T-helper 1 cell (primary cell): ENCODE results near the gene ACVRL1.
A peak's percentile ranks its signal among the peaks of the same experiment; 100 is the strongest.

ENCODE experiments used
- DNase-seq, 5 donors: peaks; one replicate each; pipeline ENCODE4 v3.0.0-alpha.2; 2012 to 2020

Gene ACVRL1

DNA sequence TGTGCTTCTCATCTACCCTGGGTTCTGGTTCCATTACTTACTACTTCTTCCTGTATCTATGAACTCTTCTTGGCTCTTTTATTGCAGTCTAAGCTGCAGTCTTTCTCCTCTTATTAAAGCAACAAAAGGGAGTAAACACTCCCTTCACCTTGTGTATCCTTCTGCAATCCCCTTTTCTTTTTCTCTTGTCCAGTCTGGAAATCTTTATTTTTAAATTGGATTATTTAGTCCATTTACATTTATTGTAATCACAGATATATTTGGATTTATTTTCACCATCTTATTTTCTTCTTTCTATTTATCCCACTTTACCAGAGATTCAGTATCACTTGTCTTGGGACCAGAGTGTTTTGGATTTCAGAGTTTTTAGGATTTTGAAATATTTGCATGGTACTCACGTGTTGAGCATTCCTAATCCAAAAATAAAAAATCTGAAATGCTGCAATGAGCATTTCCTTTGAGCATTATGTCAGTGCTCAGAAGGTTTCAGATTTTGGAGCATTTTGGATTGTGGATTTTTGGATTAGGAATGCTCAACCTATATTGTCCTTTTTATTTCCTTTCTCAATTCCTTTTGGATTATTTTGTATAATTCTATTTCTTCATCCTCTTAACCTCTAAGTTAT lies 37.4 kb downstream of the ACVRL1 start:
- no peak for DNase-seq

DNA sequence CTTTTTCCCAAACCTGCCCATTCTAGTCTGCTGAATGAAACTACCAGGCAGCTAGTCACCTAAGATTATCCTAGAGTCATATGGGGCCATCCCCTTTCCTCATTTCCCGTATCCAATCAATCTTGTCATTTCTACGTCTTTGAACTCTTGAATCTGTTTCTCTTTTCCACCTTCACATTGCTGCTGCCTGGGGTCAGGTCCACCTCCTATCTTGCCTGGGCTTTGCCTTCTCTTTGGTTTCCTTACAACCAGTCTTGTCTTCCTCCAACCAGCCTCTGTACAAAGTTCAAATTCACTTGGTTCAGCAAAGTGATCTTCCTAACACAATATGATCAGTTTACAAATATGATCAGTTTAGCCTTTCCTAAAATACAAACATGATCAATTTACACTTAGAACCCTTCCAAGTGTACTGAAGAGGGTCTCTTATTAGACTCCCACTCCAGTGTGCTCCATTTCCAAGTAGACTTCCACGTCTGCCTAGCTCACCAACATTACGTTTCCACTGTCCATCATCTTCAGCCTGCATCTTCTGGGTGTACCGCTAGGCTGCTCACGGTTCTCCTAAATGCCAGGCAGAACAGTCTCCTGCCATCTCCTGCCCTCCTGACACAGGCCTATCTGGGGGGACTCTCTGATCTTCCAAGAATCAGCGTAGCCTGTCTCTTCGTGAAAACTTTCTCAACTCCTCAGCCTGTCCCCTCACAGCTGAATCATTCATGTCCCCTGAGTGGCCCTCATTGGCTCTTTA lies 40.1 kb downstream of the ACVRL1 start:
- DNase-seq = no peak

DNA sequence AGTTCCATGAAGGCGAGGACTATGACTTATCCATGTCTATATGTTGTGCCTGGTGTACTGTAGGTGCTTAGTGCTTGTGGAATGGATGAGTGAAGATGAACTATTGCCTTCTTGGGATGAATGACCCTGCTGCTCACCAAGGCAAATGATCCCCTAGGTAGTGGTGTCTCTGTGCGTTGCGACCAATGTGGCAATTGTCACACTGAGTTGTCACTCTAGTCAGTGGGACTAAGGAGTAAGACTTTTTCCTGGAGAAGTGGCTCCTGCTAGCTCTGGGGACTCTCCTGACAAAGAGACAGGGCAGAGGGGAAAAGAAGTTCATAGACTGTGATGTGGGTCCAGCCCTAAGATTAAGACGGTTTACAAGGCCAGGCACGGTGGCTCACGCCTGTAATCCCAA lies 40.8 kb downstream of the ACVRL1 start:
- no peak for DNase-seq

DNA sequence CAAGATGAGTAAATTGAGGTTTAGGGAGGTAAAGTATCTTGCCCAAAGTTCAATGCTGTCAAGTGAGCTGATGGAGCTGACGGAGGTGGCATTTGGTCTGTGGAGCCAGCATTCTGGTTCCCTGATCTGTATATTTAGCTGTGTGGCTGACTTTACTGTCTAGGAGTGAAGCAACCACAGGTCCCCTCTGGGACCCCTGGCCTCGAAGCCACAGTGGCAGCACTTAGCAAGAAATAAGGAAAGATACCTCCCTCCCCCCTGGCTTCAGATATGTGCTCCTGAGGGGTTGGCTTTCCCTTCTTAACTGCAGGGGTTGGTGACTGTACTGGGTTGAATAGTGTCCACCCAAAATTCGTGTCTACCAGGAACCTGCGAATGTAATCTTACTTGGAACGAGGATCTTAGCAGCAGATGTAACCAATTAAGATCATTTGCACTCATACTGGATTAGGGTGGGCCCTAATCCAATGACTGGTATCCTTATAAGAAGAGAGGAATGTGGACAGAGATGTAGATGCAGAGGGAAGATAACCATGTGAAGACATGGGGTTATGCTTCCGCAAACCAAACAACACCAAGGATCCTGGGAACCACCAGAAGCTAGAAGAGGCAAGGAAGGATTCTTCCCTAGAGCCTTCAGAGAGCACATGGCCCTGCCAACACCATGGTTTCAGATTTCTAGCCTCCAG lies 42.2 kb downstream of the ACVRL1 start:
- no peak for DNase-seq

DNA sequence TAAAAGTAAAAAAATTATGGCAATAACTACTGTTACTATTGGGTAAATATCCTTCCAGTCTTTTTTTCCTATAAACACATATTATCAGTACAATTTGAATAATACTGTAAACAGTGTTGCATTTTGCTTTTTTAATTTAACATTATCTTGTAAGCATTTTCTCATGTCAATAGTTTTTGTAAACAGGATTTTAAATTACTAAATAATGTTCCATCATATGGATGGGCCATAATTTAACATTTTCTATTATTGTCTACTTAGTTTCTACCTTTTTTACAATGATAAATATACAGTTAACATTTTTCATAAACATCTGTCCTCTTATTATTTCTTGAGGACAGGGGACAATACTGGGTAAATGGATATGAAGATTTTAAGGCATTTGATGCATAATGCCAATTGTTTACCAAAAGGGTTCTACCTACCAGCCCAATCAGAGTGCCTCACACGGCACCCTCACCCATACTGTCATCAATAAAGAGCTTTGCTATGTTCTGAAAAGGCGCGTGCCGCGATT lies 43.4 kb downstream of the ACVRL1 start:
- no peak for DNase-seq

DNA sequence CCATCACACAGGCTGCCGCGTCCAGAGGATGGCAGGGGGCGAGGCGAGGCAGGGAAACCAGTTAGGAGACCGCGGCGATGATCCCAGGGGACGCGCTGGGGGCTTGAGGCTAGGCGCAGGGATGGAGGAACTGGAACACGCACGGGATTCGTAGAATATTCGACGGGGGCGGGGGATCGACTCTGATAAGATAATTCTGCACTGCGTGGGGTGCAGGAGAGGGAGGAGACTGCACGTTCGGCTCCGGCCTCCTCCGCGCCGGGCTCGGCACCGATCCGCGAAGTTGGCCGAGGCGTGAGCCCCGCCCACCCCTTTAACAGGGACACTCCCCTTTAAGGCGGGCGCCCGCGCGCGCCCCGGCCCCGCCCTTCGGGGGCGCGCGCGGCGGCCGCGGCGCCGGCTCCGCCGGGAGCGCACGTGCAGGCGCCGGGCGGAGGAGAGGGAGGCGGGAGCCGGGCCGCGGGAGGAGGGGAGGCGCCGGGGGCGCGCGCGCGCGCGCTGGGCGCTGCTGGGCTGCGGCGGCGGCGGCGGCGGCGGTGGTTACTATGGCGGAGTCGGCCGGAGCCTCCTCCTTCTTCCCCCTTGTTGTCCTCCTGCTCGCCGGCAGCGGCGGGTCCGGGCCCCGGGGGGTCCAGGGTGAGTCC lies 44.0 kb downstream of the ACVRL1 start, which contains the start of gene ACVR1B:
ACVR1B (plus strand) TSS at position 501 of the 644 bp plus-strand sequence; CDS start at position 546, 45 bp downstream.
- peak; percentile 83 to 89 (median 87) for DNase-seq

DNA sequence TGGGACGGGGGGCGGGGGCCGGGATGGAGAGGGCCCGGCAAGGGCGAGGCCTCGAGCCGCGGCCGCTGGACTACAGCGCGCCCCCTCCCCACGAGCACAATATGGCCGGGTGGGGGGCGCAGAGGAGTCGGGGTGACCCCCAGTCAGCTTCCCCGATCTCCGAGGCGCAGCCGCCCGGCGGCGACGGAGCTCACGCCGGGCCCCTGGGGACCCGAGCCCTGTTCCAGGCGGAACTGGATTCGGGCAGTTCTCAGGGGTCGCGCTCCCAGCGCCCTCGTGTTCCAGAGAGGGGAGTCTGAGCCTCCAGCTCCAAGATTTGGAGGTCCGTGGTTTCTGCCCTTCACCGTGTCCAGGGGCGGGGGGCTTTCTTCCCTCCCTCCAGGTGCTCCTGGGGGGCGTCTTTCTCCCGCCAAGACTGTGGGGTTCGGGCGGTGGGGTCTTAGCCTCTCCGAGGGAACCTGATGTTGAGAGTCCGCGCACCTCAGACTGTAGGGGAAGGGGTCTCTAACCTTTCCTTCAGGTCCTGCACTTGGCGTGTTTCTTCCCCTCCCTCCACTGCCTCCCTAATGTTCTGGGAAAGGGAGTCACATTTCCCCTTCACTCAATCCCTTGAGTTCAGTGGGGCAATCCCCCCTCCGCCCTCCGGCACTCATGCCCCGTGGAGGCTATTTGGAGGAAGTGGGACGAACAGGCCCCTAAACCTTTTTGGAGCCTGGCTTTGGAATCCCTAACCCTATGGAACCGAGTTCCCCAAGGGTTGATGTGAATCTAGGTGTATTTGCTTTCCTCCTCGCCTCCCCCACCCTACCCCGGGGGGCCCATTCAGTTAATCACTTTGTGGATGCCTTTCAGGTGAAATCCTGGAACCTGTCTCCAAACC lies 44.8 kb downstream of the ACVRL1 start:
- no peak for DNase-seq

DNA sequence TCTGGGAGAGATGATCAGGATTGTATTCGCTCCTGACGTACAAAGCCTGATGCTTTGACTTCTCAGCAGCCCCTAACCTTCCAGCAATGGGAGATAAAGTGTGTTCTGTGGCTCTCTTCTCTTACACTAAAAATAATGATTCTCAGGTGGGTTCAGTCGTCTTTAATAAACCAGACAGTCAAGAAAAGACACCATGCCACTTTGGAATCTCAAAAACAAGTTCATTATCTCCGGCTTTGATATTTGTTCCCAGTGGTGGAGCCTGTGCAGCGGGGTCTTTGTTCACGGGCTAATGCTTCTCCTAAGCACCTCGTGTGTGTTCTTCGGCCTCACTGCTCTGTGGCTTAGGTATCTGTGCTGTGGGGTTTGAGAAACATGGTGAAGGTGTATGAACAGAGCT lies 45.8 kb downstream of the ACVRL1 start:
- DNase-seq = no peak

DNA sequence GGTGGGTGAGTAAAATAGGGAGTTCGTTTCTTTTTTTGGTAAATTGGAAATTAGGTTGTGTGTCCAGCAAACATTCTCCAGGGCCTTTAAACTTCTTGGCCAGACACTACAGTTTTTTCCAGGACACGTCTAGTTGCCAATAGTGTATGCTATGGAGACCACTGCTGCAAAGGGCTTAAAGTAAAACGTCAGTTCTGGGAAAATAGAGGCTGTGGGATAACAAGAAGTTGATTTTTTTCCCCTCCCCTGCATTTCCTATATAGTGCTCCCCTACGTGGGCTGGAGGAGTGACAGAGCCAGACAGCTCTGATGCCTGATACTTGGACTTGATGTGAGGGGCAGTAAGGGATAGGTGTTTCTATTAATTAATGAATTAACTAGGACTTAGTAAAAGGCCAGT lies 46.6 kb downstream of the ACVRL1 start:
- no peak for DNase-seq

DNA sequence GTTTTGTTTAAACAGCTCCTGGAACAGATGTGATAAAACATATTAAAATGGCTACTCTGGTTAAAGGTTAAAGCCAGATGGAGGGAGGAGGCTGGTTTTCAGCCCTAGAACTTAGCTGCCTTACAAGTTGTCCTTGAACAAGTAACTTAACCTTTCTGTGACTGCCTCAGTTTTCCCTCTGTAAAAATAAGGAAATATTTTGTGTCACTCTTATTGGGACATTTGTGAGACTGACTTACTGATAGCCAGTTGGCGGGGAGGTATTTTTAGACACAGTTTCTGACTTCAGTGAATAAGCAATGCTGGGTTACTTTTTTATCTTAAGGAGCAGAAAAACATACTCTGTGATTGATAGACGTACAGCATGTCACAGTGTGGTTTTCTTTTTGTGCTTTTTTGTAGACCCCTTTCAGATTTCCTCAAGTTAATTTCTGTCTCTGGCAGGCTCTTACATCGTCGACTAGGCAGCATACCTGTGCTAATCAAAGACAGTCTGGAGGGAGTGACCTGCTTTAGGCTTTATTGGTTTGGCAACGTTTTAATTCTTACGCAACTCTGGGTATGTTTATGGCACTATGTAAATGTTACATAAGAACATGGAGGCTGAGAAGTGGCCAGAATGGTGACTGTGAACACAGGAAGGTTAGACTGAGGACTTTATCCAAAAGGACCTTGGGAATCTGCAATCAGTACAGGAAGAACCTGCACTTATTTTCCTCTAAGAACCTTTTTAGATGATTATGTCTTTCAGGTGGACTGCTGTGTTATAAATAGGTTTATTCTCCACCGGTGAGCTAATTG lies 47.5 kb downstream of the ACVRL1 start:
- DNase-seq = no peak

DNA sequence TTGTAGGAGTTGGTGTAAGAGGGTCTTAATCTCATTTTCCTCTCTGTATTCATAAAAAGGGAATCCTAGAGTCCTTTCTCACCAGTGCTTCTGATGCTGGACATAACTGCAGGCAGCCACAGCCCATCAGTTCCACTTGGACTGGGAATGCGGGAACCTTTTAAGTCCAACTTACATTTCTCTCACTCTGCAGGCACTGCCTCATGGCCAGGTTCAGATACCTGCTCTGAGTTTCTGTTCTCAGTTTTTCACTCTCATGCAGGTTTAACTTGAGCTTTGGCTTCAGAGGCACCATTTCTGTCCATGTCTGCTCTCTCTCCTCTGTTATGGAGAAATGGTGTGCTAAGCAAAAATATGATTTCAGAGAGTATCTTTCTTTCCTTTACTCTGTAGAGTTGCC lies 48.4 kb downstream of the ACVRL1 start:
- no peak for DNase-seq

DNA sequence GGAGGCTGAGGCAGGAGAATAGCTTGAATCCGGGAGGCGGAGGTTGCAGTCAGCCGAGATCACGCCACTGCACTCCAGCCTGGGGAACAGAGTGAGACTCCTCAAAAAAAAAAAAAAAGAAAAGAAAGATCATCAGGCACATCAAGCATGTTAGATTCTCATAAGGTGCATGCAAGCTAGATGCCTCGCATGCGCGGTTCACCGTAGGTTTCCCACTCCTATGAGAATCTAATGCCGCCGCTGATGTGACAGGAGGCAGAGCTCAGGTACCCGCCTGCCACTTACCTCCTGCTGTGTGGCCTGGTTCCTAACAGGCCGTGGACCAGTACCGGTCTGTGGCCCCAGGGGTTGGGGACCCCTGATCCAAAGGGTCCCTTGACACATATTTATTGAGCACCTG lies 51.2 kb downstream of the ACVRL1 start:
- no peak for DNase-seq

DNA sequence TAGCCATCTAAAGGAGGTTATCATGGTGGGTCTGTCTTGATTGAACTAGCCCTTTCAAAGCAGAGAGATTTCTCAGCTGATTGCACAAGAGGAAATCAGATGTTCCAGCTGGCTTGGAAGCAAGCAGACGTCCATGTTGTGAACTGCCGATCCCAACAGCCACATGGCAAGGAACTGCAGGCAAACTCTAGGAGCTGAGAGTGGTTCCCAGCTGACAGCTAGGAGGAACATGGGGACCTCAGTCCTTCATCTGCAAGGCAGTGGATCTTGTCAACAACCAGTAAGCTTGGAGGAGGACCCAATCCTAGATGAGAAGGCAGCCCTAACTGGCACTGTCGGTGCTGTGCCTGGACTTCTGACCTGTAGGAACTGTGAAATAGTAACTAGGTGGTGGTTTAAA lies 51.9 kb downstream of the ACVRL1 start:
- DNase-seq = no peak

DNA sequence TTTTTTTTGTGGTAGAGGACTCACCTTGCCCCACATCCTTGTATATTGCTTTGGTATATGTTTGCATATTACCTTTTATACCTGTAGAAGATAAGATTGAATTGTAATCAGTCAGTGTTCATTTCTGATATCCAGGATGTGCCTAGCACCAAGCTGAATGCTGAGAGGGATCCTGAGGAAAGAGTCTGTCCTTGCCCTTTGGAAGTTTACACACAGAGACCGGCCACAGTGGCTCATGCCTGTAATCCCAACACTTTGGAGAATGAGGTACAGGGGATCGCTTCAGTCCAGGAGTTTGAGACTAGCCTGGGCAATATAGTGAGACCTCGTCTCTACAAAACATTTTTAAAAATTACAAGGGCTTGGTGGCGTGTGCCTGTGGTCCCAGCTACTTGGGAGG lies 52.6 kb downstream of the ACVRL1 start:
- no peak for DNase-seq

DNA sequence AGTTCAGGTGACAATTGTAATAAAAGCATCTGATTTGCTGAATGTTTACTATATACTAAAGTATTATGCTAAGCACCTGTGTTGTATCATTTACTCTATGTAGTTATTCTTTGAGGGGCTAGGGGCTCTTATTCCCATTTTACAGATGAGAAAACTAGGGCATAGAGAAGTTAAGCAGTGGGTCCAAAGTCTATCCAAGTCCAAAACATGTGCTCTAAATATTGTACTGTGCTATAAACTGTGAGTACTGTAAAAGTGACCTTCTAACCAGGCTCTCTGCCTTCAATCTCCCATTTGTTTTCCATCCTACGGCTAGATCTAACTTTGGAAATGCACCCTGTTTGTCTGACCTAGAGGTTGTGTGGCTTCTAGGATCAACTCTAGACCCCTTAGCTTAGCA lies 53.2 kb downstream of the ACVRL1 start:
- no peak for DNase-seq

DNA sequence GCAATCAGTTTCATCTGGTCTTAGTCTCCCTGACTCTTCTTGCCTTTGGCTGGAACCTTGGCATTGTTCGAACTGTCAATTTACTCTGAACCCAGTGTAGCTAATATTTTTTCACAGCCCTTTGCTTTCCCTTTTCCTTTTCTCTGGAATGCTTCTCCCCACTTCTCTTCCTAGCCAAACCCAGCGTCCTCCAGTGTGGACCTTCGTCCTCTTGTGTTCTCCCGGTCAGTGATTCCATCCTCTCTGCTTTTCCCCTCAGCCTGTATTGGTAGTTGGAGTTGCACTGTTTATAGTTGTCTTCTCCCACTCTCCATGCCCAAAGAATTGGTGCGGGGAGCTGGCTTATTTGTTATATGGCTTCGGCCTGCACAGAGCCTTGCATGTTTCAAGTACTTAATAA lies 53.6 kb downstream of the ACVRL1 start:
- DNase-seq = no peak

DNA sequence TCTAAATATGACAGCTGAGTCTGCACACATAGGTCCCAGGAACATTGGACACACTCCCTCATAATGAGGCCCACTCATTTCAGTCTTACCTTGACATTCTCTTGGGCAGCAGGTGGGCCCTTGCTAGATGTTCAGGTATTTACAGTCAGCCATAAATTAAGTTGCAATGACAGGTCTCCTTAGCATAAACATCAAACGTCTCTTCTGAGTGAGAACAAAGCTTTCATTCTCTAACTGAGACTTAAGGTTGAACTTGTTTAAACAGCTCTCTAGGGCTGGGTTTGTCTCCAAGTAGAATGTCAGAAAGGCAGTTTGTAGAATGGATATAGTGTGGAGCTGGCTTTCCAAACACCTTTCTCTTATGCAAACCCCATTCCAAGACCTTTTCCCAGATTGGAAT lies 54.5 kb downstream of the ACVRL1 start:
- no peak for DNase-seq

DNA sequence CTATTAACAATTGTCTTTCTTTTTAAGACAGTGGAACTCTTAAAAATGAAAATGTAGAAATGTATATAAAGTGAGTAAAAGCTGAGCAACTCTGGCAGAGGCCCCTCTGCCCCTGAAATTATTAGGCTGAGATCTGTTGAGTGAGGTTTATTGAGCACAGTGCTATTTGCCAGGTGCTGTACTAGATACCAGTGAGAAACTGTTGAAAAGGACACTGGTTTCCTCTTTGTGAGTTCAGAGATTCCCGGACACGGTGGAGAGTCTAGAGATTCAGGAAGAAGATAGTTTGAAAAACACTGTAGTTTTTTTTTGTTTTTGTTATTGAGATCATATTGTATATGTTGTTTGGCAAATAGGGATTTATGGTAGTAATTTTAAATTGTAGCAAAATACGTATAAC lies 55.4 kb downstream of the ACVRL1 start:
- no peak for DNase-seq

DNA sequence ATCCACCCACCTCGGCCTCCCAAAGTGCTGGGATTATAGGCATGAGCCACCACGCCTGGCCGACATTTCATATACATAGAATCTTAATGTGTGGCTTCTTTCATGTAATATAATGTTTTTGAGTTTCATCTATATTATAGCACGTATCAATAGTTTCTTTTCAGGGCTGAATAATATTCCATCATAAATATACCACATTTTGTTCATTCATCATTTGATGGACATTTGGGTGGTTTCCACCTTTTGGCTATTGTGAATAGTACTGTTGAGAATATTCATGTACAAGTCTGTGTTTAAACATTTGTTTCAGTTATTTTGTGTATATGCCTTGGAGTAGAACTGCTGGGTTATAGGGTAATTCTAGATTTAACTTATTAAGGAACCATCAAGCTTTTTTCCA lies 56.2 kb downstream of the ACVRL1 start:
- DNase-seq = no peak

DNA sequence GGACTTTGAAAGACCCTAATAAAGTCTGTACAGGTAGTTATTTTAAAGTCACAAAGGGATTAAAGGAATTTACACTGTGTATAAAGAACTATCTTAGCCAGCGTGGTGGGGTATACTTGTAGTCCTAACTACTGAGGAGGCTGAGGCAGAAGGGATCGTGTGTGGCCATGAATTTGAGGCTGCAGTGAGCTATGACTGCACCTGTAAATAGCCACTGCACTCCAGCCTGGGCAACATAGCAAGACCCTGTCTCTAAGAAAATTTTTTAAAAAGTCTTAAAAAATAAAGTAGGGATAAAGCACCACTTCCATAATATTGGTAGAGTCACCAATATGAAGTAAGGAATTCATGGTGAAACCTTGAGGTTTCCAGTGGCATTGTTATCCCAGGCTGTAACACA lies 62.3 kb downstream of the ACVRL1 start:
- no peak for DNase-seq

DNA sequence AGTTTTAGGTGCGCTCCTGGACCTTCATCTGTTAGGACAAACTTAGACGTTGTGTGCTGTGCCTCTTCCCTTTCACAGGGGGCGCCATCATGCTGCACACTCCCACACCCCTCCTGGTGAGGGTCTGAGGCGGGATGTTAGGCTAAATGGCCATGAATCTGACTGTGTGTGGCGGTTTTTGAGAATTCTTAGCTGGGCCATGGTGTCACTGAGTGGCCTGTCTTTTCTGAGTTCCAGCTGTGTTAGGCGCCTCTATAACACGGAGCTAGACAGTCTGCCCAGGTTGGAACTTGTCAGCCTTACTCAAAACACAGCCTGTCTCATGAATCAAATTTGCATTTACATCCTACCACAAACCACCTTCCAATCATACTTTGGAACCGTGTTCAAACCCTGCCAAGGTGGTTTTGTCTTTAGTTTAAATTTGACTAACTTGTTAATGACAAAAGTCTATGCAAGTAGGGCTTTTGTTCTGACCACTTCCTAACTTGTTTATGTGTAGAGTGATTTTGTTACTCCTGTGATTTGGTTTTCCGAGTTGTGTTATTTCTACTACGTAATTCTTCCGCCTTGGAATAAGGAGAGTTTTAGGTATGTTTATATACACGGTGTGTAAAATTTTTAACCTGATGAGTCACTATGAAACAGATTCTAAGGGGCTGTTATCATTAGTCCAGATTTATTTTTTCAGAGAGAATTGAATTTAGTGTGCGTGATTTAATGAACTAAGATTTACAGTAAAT lies 63.8 kb downstream of the ACVRL1 start:
- DNase-seq = peak in 3 of 5 donors; percentile 20 to 91 (median 27)
